SK-N-SH treated with all-trans-retinoic acid at 6 μM for 48 hours (cell line): ENCODE results near the gene PDS5B.

Source experiments
- ATAC-seq: fragments of 200-7000 bp; cut with Tn5 transposase; 3 replicates; pipeline ENCODE4 v1.9.1; 2020; ENCODE audit warnings: mild to moderate bottlenecking, moderate library complexity
- ARNTL ChIP-seq: fragments of 450-650 bp; formaldehyde crosslinking; IDR thresholded peaks from 2 replicates; pipeline ENCODE4 v1.5.0; 2020; ENCODE audit warnings: low read depth, mild to moderate bottlenecking, moderate library complexity, borderline replicate concordance
- BACH2 ChIP-seq: fragments of 250-450 bp; sonication (Bioruptor Pico); IDR thresholded peaks from 2 replicates; pipeline ENCODE4 v1.9.0; 2021; ENCODE audit warnings: mild to moderate bottlenecking, borderline replicate concordance
- CSDC2 ChIP-seq: fragments of 250-450 bp; sonication (Bioruptor Pico); IDR thresholded peaks from 2 replicates; pipeline ENCODE4 v1.5.0; 2020; ENCODE audit warnings: mild to moderate bottlenecking, moderate library complexity
- CSRNP3 ChIP-seq: fragments of 250-450 bp; sonication (Bioruptor Pico); IDR thresholded peaks from 2 replicates; pipeline ENCODE4 v1.5.1; 2021; ENCODE audit warnings: mild to moderate bottlenecking, moderate library complexity
- ESRRG ChIP-seq: fragments of 250-450 bp; sonication (Bioruptor Pico); IDR thresholded peaks from 2 replicates; pipeline ENCODE4 v1.6.1; 2021; ENCODE audit warnings: mild to moderate bottlenecking
- GLIS3 ChIP-seq: fragments of 250-450 bp; sonication (Bioruptor Pico); IDR thresholded peaks from 2 replicates; pipeline ENCODE4 v1.5.0; 2020; ENCODE audit warnings: mild to moderate bottlenecking, moderate library complexity
- ISL1 ChIP-seq: fragments of 250-450 bp; sonication (Bioruptor Pico); IDR thresholded peaks from 2 replicates; pipeline ENCODE4 v2.1.2; 2022; ENCODE audit warnings: mild to moderate bottlenecking, moderate library complexity
- OSR1 ChIP-seq: fragments of 250-450 bp; sonication (Bioruptor Pico); IDR thresholded peaks from 2 replicates; pipeline ENCODE4 v1.8.0; 2022; ENCODE audit warnings: moderate library complexity, mild to moderate bottlenecking, inconsistent platforms
- PATZ1 ChIP-seq: fragments of 250-450 bp; sonication (Bioruptor Pico); IDR thresholded peaks from 2 replicates; pipeline ENCODE4 v1.8.0; 2020; ENCODE audit warnings: mild to moderate bottlenecking, moderate library complexity, borderline replicate concordance
- POU6F1 ChIP-seq: fragments of 250-450 bp; sonication (Bioruptor Pico); IDR thresholded peaks from 2 replicates; pipeline ENCODE4 v1.8.0; 2021; ENCODE audit warnings: low read depth, mild to moderate bottlenecking, moderate library complexity, borderline replicate concordance
- PPARA ChIP-seq: fragments of 250-450 bp; sonication (Bioruptor Pico); IDR thresholded peaks from 2 replicates; pipeline ENCODE4 v1.5.0; 2020; ENCODE audit warnings: mild to moderate bottlenecking, borderline replicate concordance
- RARB ChIP-seq: fragments of 250-450 bp; sonication (Bioruptor Pico); IDR thresholded peaks from 2 replicates; pipeline ENCODE4 v1.8.0; 2021; ENCODE audit warnings: mild to moderate bottlenecking, moderate library complexity
- SNAI2 ChIP-seq: fragments of 250-450 bp; sonication (Bioruptor Pico); IDR thresholded peaks from 2 replicates; pipeline ENCODE4 v1.5.0; 2020; ENCODE audit warnings: mild to moderate bottlenecking, moderate library complexity
- TCF4 ChIP-seq: fragments of 250-450 bp; sonication (Bioruptor Pico); IDR thresholded peaks from 2 replicates; pipeline ENCODE4 v1.8.0; 2021; ENCODE audit warnings: mild to moderate bottlenecking, moderate library complexity, borderline replicate concordance
- ZC3H10 ChIP-seq: fragments of 250-450 bp; sonication (Bioruptor Pico); IDR thresholded peaks from 2 replicates; pipeline ENCODE4 v1.5.1; 2021; ENCODE audit warnings: mild to moderate bottlenecking, moderate library complexity
- ZFP3 ChIP-seq: fragments of 250-450 bp; sonication (Bioruptor Pico); IDR thresholded peaks from 2 replicates; pipeline ENCODE4 v1.5.0; 2020; ENCODE audit warnings: mild to moderate bottlenecking, moderate library complexity
- ZFP30 ChIP-seq: fragments of 450-650 bp; formaldehyde crosslinking; IDR thresholded peaks from 2 replicates; pipeline ENCODE4 v1.5.0; 2022; ENCODE audit warnings: mild to moderate bottlenecking, moderate library complexity
- ZNF565 ChIP-seq: fragments of 450-650 bp; formaldehyde crosslinking; conservative IDR thresholded peaks from 2 replicates; pipeline ENCODE4 v1.5.0; 2020; ENCODE audit warnings: low read depth, mild to moderate bottlenecking, moderate library complexity
- ZNF70 ChIP-seq: fragments of 450-650 bp; formaldehyde crosslinking; IDR thresholded peaks from 2 replicates; pipeline ENCODE4 v1.5.0; 2020; ENCODE audit warnings: mild to moderate bottlenecking, moderate library complexity
- ZNF8 ChIP-seq: fragments of 450-650 bp; formaldehyde crosslinking; IDR thresholded peaks from 2 replicates; pipeline ENCODE4 v1.5.0; 2020; ENCODE audit warnings: mild to moderate bottlenecking, moderate library complexity
- TF ChIP-seq, protein P1 (sequence below): fragments of 250-450 bp; sonication (Bioruptor Pico); IDR thresholded peaks from 2 replicates; pipeline ENCODE4 v1.5.0; 2020; ENCODE audit warnings: mild to moderate bottlenecking, moderate library complexity

Gene PDS5B

GRCh38 chr13:32586080-32586900, at the start of gene PDS5B:
Gene PDS5B (plus strand): TSS chr13:32586452. CDS start chr13:32648773, 62,321 bp downstream.
- TF ChIP-seq SNAI2 (CRISPR knock-in tag) (peak; percentile 78; the same call in 1 of the 2 replicates), POU6F1 (no peak)
- TF ChIP-seq, protein P1, sequence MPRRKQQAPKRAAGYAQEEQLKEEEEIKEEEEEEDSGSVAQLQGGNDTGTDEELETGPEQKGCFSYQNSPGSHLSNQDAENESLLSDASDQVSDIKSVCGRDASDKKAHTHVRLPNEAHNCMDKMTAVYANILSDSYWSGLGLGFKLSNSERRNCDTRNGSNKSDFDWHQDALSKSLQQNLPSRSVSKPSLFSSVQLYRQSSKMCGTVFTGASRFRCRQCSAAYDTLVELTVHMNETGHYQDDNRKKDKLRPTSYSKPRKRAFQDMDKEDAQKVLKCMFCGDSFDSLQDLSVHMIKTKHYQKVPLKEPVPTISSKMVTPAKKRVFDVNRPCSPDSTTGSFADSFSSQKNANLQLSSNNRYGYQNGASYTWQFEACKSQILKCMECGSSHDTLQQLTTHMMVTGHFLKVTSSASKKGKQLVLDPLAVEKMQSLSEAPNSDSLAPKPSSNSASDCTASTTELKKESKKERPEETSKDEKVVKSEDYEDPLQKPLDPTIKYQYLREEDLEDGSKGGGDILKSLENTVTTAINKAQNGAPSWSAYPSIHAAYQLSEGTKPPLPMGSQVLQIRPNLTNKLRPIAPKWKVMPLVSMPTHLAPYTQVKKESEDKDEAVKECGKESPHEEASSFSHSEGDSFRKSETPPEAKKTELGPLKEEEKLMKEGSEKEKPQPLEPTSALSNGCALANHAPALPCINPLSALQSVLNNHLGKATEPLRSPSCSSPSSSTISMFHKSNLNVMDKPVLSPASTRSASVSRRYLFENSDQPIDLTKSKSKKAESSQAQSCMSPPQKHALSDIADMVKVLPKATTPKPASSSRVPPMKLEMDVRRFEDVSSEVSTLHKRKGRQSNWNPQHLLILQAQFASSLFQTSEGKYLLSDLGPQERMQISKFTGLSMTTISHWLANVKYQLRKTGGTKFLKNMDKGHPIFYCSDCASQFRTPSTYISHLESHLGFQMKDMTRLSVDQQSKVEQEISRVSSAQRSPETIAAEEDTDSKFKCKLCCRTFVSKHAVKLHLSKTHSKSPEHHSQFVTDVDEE, result 0 out of 2 replicates have a peak, but pooled peaks have one; percentile 70
- TF ChIP-seq, all 23 proteins: peak for 2
- ATAC-seq, result peak; percentile 91

DNA sequence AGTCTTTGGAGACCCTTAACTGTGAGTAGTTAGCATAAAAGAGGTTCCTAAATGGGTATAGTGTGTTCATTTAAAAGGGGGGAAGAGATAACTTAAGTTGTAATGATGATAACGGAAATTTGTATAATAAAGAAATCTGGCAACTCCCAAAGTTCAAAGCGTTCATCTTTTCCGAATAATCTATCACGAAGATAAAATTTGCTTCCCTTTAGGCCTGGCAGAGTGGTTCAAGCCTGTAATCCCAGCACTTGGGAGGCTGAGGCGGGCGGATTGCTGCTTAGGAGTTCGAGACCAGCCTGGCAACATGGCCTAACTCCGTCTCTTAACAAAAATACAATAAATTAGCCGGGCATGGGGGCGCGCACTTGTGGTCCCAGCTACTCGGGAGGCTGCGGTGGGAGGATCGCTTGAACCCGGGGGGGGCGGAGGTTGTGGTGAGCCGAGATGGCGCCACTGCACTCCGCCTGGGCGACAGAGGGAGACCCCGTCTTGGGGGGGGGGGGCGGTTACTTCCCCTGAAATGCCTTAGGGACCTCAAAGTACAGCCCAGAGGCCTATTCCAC, 48.6 kb upstream of the PDS5B start:
- no peak for TF ChIP-seq ZNF8
- no peak for TF ChIP-seq TCF4 (CRISPR knock-in tag)
- TF ChIP-seq CSDC2 (CRISPR knock-in tag), result no peak
- no peak for TF ChIP-seq RARB (CRISPR knock-in tag)
- TF ChIP-seq, protein P1, result no peak
- no peak for TF ChIP-seq ZFP3 (CRISPR knock-in tag)
- no peak for TF ChIP-seq OSR1 (CRISPR knock-in tag)
- TF ChIP-seq ESRRG (CRISPR knock-in tag), result no peak
- no peak for ATAC-seq

- peak; percentile 76 for ATAC-seq
- no peak for TF ChIP-seq GLIS3 (CRISPR knock-in tag)
- no peak for TF ChIP-seq ZNF70 (CRISPR knock-in tag)
- TF ChIP-seq POU6F1, result no peak
- TF ChIP-seq ARNTL, result no peak
- TF ChIP-seq CSRNP3 (CRISPR knock-in tag), result no peak
- no peak for TF ChIP-seq RARB (CRISPR knock-in tag)
- no peak for TF ChIP-seq ZNF565
- TF ChIP-seq ISL1 (CRISPR knock-in tag), result no peak
- no peak for TF ChIP-seq BACH2 (CRISPR knock-in tag)
- no peak for TF ChIP-seq TCF4 (CRISPR knock-in tag)
- no peak for TF ChIP-seq ZFP3 (CRISPR knock-in tag)
- TF ChIP-seq CSDC2 (CRISPR knock-in tag), result no peak
- no peak for TF ChIP-seq ESRRG (CRISPR knock-in tag)
- no peak for TF ChIP-seq OSR1 (CRISPR knock-in tag)
- no peak for TF ChIP-seq PPARA (CRISPR knock-in tag)
- no peak for TF ChIP-seq ZFP30 (CRISPR knock-in tag)
- TF ChIP-seq PATZ1 (CRISPR knock-in tag), result no peak
- no peak for TF ChIP-seq ZC3H10
- TF ChIP-seq ZNF8, result no peak
Observed at GRCh38 chr13:32538143-32538620, 48.1 kb upstream of the PDS5B start.
